PFSK-1 (cell line): ENCODE data around the gene PTPN6.

ENCODE experiments used
- FOXP2 ChIP-seq: optimal IDR thresholded peaks from 2 replicates; pipeline ENCODE3; 2011; ENCODE audit warnings: borderline replicate concordance, control low read depth, inconsistent platforms; ENCODE audit not compliant: insufficient read depth; ENCODE audit errors: extremely low read length, extremely low read depth
- POLR2AphosphoS5 ChIP-seq: IDR thresholded peaks from 2 replicates; pipeline ENCODE4 v1.6.1; 2012; ENCODE audit warnings: low read depth, mild to moderate bottlenecking, control low read depth, low read length, moderate library complexity
- SIN3A ChIP-seq: IDR thresholded peaks from 2 replicates; pipeline ENCODE4 v1.6.1; 2012; ENCODE audit warnings: mild to moderate bottlenecking, low read length, moderate library complexity, borderline replicate concordance; ENCODE audit not compliant: insufficient read depth
- TAF1 ChIP-seq: IDR thresholded peaks from 2 replicates; pipeline ENCODE4 v1.6.1; 2012; ENCODE audit warnings: low read length, control low read depth, borderline replicate concordance; ENCODE audit not compliant: insufficient read depth
- TF ChIP-seq, protein P1 (sequence below), 2 experiments: IDR thresholded peaks; 2 replicates each; pipeline versions ENCODE4 v1.6.1 to v1.8.0; 2011 to 2012; ENCODE audit warnings: low read depth in 2 of 2, low read length in 2 of 2, control low read depth in 1 of 2, inconsistent platforms in 1 of 2, mild to moderate bottlenecking in 1 of 2, moderate library complexity in 1 of 2; ENCODE audit not compliant: insufficient read depth in 1 of 2

Gene PTPN6

DNA sequence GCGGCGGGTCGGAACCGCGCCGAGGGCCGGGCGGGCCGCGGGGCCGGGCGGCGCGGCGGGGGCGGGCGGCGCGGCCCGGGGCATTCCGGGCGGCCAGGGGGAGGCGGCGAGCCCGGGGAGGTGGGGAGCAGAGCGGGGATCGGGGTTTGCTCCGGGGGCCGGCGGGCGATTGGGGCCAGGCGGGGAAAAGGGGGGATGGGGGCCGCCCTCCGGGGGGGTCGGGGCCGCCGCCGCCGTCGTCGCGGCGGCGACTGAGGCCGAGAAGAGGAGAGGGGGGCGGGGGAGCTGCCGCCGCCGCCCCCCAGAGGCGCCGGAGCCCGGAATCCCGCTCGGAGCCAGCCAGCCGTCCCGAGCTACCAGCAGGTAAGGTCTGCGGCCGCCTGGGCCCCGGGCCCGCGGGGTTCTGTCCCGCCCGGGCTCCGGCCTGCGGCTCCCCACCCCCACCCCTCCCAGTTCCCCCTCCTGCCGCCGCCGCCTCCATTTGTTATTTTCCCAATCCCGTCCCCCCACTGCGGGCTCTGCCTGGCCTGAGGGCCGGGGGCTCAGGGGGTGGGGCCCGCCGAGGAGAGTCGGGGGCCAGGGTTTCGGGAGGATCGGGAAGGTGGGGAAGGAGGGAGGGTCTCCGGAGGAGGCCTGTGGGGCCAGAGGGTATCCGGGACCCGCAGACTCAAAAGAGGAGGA, 23.0 kb upstream of the PTPN6 start:
- TF ChIP-seq, protein P1, sequence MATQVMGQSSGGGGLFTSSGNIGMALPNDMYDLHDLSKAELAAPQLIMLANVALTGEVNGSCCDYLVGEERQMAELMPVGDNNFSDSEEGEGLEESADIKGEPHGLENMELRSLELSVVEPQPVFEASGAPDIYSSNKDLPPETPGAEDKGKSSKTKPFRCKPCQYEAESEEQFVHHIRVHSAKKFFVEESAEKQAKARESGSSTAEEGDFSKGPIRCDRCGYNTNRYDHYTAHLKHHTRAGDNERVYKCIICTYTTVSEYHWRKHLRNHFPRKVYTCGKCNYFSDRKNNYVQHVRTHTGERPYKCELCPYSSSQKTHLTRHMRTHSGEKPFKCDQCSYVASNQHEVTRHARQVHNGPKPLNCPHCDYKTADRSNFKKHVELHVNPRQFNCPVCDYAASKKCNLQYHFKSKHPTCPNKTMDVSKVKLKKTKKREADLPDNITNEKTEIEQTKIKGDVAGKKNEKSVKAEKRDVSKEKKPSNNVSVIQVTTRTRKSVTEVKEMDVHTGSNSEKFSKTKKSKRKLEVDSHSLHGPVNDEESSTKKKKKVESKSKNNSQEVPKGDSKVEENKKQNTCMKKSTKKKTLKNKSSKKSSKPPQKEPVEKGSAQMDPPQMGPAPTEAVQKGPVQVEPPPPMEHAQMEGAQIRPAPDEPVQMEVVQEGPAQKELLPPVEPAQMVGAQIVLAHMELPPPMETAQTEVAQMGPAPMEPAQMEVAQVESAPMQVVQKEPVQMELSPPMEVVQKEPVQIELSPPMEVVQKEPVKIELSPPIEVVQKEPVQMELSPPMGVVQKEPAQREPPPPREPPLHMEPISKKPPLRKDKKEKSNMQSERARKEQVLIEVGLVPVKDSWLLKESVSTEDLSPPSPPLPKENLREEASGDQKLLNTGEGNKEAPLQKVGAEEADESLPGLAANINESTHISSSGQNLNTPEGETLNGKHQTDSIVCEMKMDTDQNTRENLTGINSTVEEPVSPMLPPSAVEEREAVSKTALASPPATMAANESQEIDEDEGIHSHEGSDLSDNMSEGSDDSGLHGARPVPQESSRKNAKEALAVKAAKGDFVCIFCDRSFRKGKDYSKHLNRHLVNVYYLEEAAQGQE (IDR thresholded peaks at IDR 0.05; ENCODE audit: insufficient read depth in 1 of 2, low read depth in 2 of 2, low read length in 2 of 2) = no peak
- TF ChIP-seq FOXP2 (no peak), POLR2AphosphoS5 (no peak), TAF1 (no peak), SIN3A (no peak)

DNA sequence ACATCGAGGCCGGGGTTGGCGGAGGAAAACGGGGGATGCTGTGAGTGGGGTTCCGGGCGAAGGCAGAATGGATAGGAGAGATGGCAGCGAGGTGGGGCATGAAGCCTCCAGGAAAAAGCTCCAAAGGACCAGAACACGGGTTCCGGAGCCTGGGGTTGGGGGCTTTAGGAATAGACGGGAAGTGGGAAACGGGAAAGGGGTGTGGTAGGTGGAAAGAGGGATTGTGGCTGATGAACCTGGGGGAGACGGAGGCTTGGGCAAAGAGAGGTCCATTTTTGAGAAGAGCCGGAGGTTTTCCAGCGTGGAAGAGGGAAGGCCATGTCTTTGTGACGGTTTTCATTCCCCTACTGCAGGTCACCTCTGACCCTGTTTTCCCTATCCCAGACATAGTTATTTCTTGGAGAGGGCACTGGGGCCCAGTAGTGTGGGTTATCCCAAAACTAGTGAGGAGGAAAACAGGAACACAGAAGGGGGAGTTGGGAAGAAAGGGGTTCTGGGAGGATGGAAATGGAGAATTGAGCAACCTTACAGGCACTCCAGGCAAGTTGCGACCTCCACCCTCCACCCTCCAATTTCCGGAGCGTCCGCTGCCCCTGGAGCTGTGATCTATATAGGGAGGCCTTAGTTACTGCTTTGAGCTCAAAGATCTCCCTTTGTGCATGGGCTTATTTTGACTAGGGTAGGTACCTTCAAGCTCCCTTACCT, 22.3 kb upstream of the PTPN6 start:
- TF ChIP-seq SIN3A = peak; percentile 58; the same call in 1 of the 2 replicates
- TF ChIP-seq FOXP2 = no peak
- TF ChIP-seq, protein P1 (IDR thresholded peaks at IDR 0.05; ENCODE audit: insufficient read depth in 1 of 2, low read depth in 2 of 2, low read length in 2 of 2) = no peak
- TF ChIP-seq TAF1 = no peak
- no peak for TF ChIP-seq POLR2AphosphoS5

DNA sequence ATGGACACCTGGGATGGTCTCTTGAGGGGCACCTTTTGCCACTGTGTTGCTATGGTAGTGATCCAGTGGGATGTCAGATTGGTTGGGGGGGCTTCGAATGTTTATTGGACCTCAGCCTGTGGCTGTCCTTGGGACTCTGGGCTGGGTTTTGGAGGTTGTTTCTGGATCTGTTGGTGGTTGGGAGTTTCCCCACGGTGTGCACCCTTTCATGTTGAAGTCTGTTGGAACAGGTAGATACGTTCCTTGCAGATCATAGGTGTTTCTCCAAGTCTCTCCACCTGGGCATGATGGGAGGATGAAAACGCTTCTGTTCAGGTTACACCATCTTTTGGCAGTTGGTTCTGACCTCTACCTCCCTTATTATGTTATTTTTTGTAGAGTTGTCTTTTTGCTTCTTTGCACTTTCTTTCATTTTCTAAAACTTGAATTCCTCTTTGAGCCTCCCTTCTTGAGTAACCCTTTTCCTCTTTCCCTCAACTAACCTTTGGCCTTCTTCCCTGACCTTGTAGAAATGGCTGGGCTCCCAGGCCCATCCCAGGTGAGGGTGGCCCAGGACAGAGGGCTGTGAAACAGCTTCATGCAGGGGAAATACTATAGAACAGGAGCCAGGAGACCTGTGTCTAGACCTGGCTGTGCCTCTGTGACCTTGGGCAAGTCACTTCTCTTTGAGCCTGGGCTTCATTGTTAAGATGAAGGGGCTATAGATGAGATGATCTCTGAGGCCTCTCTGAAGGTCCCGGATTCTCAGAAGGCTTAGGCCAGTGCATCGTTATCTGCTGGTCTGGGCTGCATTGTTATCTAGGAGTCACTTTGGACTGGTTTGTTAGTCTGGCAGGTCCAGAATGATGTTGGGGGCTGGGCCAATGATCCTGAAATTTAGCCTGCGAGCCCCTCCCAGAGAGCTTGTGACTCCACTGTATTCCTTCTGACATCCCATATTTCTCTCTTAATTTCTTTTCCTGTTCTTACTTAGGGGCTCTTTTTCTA, 21.4 kb upstream of the PTPN6 start:
- no peak for TF ChIP-seq FOXP2
- TF ChIP-seq POLR2AphosphoS5 = no peak
- TF ChIP-seq TAF1 = no peak
- TF ChIP-seq SIN3A = no peak
- TF ChIP-seq, protein P1 (IDR thresholded peaks at IDR 0.05; ENCODE audit: insufficient read depth in 1 of 2, low read depth in 2 of 2, low read length in 2 of 2) = no peak

DNA sequence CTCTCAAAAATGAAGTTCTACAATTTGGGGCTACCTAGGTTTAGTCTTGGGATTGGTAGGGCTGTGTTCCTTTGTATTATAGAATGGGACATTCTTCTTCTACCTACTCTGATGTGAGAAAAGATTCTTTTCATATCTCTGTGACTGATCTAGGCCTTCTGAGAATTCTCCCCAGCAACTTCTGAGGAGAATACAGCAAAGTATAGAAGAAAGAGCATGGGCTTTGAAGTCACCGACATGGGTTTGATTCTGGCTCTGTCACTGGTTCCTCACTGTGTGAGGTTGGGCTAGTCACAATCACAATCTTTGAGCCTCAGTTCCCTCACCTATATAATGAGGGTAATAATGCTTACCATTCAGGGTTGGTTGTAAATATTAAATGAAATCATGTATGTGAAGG, 18.4 kb upstream of the PTPN6 start:
- no peak for TF ChIP-seq TAF1
- TF ChIP-seq SIN3A = no peak

DNA sequence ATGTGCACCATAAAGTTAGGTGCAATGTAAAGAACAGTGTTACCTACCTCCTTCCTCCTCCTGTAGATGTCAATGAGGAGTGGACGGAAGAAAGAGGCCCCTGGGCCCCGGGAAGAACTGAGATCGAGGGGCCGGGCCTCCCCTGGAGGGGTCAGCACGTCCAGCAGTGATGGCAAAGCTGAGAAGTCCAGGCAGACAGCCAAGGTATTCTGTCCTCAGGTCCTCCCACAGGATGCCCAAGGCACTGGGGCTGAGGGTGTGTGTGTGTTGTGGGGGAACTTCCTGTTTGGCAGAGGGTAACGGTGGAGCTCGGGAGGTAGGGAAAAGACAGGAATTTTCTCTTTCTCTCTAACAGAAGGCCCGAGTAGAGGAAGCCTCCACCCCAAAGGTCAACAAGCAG, 17.0 kb upstream of the PTPN6 start:
- TF ChIP-seq, protein P1 (IDR thresholded peaks at IDR 0.05; ENCODE audit: insufficient read depth in 1 of 2, low read depth in 2 of 2, low read length in 2 of 2) = no peak
- peak; percentile 84 for TF ChIP-seq FOXP2
